Measurements from ENCODE around the gene RASAL2.
"Not testable (repeated sequence)": the region's sequence is repeated elsewhere in the genome, so short reads cannot be mapped to it uniquely, and the experiment has no call there.

RASAL2 gene

DNA sequence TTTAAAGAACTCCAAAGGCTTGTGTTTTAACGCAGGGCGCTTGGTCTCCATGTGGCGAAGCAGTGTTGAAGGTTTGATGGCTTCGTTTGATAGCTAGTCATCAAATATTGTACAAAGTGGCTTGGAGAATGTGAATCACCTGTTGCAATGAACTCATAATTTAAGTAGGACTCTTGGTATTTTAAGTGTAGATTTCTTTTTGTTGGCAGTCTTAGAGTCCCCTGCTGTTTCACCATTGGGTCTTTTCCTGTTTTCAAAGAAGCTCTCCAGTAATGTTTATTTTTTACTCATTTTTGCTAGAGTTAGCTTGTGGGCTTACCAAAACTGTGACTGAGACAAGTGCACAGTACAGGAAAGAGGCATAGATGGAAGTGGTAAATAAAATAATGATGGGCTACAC is 26.2 kb downstream of the RASAL2 start:
- Histone ChIP-seq H3K4me1 (ENCODE audit: control insufficient read depth, insufficient read depth, low read length) (peaks cover 16% of the 10 kb centered on the region), H3K9me3 (ENCODE audit: control insufficient read depth, insufficient read depth, low read length) (no peaks in the 10 kb centered on the region), H3K27me3 (ENCODE audit: control insufficient read depth, insufficient read depth, low read length) (no peaks in the 10 kb centered on the region), H3K36me3 (ENCODE audit: control insufficient read depth, insufficient read depth, low read length) (no peaks in the 10 kb centered on the region), H3K9ac (ENCODE audit: low read depth, low read length) (no peak overlapping the region), H3K27ac (ENCODE audit: low read depth, low read length) (no peak overlapping the region), H3K4me3 (ENCODE audit: low read depth, low read length) (no peak overlapping the region)

DNA sequence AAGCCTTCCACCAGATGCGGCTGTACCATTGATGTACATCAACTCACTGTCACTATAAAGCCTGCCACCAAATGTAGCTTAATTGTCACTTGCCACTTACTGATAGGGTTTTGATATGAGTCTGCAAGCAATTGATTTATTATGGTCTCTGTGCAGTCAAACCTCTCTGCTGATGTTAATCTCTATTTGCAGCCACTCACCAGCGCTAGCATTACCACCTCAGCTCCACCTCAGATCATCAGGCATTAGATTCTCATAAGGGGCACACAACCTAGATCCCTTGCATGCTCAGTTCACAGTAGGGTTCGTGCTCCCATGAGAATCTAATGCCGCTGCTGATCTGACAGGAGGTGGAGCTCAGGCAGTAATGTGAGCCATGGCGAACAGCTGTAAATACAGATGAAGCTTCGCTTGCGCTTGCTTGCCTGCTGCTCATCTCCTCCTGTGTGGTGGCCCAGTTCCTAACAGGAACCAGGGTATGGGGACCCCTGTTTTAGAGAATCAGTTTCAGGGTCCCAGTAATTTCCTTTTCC is 26.7 kb downstream of the RASAL2 start:
- not testable (repeated sequence) for H3K9ac ChIP-seq (ENCODE audit: low read depth, low read length); H3K27me3 ChIP-seq (ENCODE audit: control insufficient read depth, insufficient read depth, low read length)
- peaks cover 16% of the 10 kb centered on the region for H3K4me1 ChIP-seq (ENCODE audit: control insufficient read depth, insufficient read depth, low read length)

DNA sequence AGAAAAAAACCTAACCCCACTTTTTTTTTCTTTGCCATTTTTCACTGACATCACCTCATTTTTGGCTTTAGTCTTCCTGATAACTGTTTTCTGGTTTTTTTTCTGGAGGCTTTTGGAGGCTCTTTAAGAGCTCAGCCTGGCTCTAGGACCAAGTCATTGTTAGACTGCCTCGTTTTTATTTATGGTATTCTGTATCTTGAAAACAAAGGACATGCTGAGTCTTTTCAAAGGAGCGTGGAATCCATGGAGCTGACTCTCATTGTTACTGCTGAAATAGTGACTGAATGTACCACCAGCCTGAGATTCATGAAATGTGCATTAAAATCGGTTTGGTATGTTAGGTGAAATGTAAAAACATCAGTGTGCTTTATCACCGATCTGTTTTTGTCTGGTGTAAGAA is 28.0 kb downstream of the RASAL2 start:
- H3K9ac ChIP-seq (ENCODE audit: low read depth, low read length) = no peak overlapping the region
- H3K27me3 ChIP-seq (ENCODE audit: control insufficient read depth, insufficient read depth, low read length) = no peaks in the 10 kb centered on the region
- peaks cover 16% of the 10 kb centered on the region for H3K4me1 ChIP-seq (ENCODE audit: control insufficient read depth, insufficient read depth, low read length)
- no peaks in the 10 kb centered on the region for H3K9me3 ChIP-seq (ENCODE audit: control insufficient read depth, insufficient read depth, low read length)
- peak overlapping the region; percentile 1 for H3K27ac ChIP-seq (ENCODE audit: low read depth, low read length)
- H3K36me3 ChIP-seq (ENCODE audit: control insufficient read depth, insufficient read depth, low read length) = no peaks in the 10 kb centered on the region
- H3K4me3 ChIP-seq (ENCODE audit: low read depth, low read length) = no peak overlapping the region

More for the DNA sequence above, 26.7 kb downstream of the RASAL2 start:
- not testable (repeated sequence) for H3K9me3 ChIP-seq (ENCODE audit: control insufficient read depth, insufficient read depth, low read length); H3K36me3 ChIP-seq (ENCODE audit: control insufficient read depth, insufficient read depth, low read length); H3K27ac ChIP-seq (ENCODE audit: low read depth, low read length); H3K4me3 ChIP-seq (ENCODE audit: low read depth, low read length)

DNA sequence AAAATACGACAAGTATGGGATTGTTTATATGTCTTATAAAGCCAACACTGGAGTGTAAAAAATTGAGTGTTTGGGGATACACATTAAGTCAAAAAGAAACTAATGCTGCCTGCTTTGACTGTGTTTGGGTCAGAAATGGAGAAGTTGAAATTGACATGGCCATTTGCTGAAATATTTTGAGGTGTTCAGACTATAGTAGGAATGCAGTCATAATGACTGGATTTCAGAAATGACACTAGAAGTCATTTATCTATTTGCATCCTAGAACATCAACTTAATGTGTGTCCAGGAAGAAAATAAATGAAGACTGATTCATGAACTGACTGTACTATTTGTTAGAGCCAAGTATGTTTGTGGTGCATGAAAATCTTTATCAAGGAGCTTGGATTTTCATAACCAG is 28.4 kb downstream of the RASAL2 start:
- Histone ChIP-seq H3K9ac (ENCODE audit: low read depth, low read length) (no peak overlapping the region), H3K36me3 (ENCODE audit: control insufficient read depth, insufficient read depth, low read length) (no peaks in the 10 kb centered on the region), H3K4me3 (ENCODE audit: low read depth, low read length) (no peak overlapping the region), H3K9me3 (ENCODE audit: control insufficient read depth, insufficient read depth, low read length) (no peaks in the 10 kb centered on the region), H3K4me1 (ENCODE audit: control insufficient read depth, insufficient read depth, low read length) (peaks cover 16% of the 10 kb centered on the region), H3K27ac (ENCODE audit: low read depth, low read length) (peak overlapping the region; percentile 1), H3K27me3 (ENCODE audit: control insufficient read depth, insufficient read depth, low read length) (no peaks in the 10 kb centered on the region)

DNA sequence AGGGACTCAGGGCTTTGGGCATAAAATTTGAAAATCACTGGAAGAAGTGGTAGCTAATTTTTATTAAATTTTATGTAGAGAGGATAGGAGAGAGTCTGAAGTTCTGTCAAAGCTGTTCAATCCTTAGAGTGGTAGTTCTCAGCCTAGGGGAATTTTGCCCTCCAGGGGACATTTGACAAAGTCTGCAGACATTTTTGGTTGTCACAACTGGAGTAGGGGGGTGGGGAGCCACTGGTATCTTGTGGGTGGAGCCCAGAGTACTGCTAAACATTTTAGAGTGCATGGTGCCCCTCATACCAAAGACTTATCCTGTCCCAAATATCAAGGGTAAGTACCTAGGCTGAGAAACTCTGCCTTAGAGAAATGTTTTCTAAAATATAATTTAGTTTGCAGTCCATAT is 30.2 kb downstream of the RASAL2 start:
- peaks cover 16% of the 10 kb centered on the region for H3K4me1 ChIP-seq (ENCODE audit: control insufficient read depth, insufficient read depth, low read length)
- H3K4me3 ChIP-seq (ENCODE audit: low read depth, low read length) = no peak overlapping the region
- no peaks in the 10 kb centered on the region for H3K9me3 ChIP-seq (ENCODE audit: control insufficient read depth, insufficient read depth, low read length)
- H3K36me3 ChIP-seq (ENCODE audit: control insufficient read depth, insufficient read depth, low read length) = no peaks in the 10 kb centered on the region
- no peaks in the 10 kb centered on the region for H3K27me3 ChIP-seq (ENCODE audit: control insufficient read depth, insufficient read depth, low read length)
- H3K27ac ChIP-seq (ENCODE audit: low read depth, low read length) = no peak overlapping the region
- no peak overlapping the region for H3K9ac ChIP-seq (ENCODE audit: low read depth, low read length)

DNA sequence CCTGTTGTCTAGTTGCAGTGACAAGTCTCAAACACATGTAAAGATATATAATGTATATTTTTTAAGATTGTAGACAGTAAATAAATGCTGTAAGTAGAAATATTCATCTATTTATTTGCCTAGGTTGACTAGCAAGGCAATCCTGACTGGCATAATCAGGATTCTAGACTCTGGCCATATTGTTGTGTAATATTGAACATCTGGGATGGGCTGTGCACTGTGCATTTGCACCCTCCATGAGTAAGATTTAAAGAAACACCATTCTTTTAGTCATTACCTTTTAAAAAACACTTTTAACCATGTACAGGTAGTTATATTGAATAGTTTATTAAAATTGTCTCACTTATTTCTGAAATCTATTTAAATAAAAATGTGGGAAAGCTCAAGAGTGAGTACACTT is 32.4 kb downstream of the RASAL2 start:
- no peak overlapping the region for H3K9ac ChIP-seq (ENCODE audit: low read depth, low read length)
- H3K27me3 ChIP-seq (ENCODE audit: control insufficient read depth, insufficient read depth, low read length) = no peaks in the 10 kb centered on the region
- no peak overlapping the region for H3K27ac ChIP-seq (ENCODE audit: low read depth, low read length)
- H3K36me3 ChIP-seq (ENCODE audit: control insufficient read depth, insufficient read depth, low read length) = no peaks in the 10 kb centered on the region
- H3K4me1 ChIP-seq (ENCODE audit: control insufficient read depth, insufficient read depth, low read length) = peaks cover 16% of the 10 kb centered on the region
- no peaks in the 10 kb centered on the region for H3K9me3 ChIP-seq (ENCODE audit: control insufficient read depth, insufficient read depth, low read length)
- H3K4me3 ChIP-seq (ENCODE audit: low read depth, low read length) = no peak overlapping the region

DNA sequence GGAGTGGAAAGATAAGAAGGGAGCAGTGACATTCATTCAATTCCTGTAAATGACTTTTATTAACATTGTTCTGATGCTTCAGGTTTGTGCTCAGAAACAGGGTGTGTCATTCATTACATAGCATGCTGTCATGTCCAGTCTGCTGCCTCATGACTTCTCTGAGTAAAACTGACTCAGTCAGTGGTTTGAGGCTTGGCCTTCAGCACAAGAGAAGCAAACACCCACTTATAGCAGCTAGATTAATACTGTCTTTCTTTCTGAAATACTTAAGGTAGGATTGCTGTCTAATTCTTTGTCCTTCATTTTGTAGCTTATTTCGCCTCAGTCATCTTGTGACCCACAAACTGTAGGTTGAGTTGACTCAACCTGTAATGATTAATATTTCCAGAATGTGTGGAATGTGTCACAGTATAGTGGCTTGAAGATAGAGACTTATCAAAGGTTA is 32.9 kb downstream of the RASAL2 start:
- no peak overlapping the region for H3K4me3 ChIP-seq (ENCODE audit: low read depth, low read length)
- H3K9me3 ChIP-seq (ENCODE audit: control insufficient read depth, insufficient read depth, low read length) = no peaks in the 10 kb centered on the region
- H3K27me3 ChIP-seq (ENCODE audit: control insufficient read depth, insufficient read depth, low read length) = no peaks in the 10 kb centered on the region
- H3K9ac ChIP-seq (ENCODE audit: low read depth, low read length) = no peak overlapping the region
- H3K27ac ChIP-seq (ENCODE audit: low read depth, low read length) = peak overlapping the region; percentile 17
- no peaks in the 10 kb centered on the region for H3K36me3 ChIP-seq (ENCODE audit: control insufficient read depth, insufficient read depth, low read length)
- H3K4me1 ChIP-seq (ENCODE audit: control insufficient read depth, insufficient read depth, low read length) = peaks cover 12% of the 10 kb centered on the region

DNA sequence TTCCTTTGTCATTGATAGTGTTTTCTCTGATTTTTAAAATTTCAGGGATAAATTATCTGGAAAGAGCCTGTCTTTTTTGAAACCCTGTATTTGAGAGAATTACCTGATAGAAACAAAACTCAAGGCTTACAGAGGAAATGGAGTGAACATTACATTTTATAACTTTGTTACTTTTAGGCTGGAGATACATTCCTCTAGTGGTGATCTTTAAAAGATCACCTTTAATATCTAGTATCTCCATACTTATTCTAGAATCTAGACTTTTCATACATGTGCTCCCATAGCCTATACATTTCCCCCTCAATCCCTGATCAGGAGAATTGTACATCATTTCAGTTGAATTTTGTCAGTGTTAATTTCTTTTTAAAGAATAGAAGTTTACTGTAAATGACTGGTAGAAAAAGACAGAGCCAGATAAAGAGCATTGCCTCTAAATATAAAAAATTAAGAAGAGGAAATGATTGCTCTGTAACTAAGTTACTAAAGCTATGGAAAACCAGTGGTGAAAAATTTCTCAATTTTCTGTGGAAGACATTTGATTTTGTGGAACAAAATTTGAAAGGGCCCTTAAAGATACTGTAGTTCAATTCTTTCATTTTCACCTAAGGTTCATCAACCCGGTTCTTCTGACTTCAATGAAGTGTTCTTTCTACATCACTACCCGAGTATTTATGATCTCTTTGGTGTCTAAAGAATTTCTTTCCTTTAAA is 33.7 kb downstream of the RASAL2 start:
- Histone ChIP-seq H3K9me3 (ENCODE audit: control insufficient read depth, insufficient read depth, low read length) (no peaks in the 10 kb centered on the region), H3K4me1 (ENCODE audit: control insufficient read depth, insufficient read depth, low read length) (0 out of 2 replicates have a peak, but pooled peaks cover 4% of the 10 kb centered on the region), H3K27ac (ENCODE audit: low read depth, low read length) (no peak overlapping the region), H3K4me3 (ENCODE audit: low read depth, low read length) (no peak overlapping the region), H3K9ac (ENCODE audit: low read depth, low read length) (no peak overlapping the region), H3K27me3 (ENCODE audit: control insufficient read depth, insufficient read depth, low read length) (no peaks in the 10 kb centered on the region), H3K36me3 (ENCODE audit: control insufficient read depth, insufficient read depth, low read length) (no peaks in the 10 kb centered on the region)

DNA sequence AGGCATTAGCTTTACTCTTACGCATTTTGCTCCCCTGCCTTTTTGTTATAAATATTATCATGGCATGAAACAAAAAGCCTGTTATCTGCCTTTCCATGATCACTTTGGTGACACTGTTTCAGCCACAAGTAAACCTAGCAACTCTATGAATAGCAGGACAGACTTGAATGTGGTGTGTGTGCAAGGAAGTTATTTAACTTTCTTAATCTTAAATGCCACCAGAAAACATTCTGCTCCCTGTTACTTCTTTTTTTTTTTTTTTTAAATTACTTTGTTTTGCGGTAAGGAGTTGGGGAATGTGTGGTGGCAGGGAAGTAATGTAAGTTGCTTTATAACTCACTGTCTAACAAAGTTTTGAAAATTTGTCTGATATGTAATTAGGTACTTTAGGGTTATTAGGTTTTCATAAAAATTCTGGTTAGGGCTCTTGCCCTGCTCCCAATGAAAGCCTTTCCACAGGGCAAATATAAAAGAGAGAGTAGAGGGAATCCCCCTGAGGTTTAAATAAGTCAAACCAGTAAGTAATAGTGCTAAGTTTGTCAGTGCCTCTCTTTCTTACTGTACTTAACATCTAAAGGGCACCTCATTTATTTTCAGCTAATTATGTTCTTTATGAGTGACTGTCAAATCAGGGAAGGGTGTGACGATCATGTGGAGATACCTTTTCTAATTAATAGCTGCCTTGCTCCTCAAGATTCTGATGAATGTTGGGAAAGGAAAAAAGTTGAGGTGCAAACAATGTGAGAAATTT is 39.5 kb downstream of the RASAL2 start:
- H3K9ac ChIP-seq (ENCODE audit: low read depth, low read length) = no peak overlapping the region
- H3K4me1 ChIP-seq (ENCODE audit: control insufficient read depth, insufficient read depth, low read length) = peaks cover 16% of the 10 kb centered on the region; the same call in 1 of the 2 replicates
- H3K27ac ChIP-seq (ENCODE audit: low read depth, low read length) = no peak overlapping the region
- H3K4me3 ChIP-seq (ENCODE audit: low read depth, low read length) = no peak overlapping the region
- no peaks in the 10 kb centered on the region for H3K27me3 ChIP-seq (ENCODE audit: control insufficient read depth, insufficient read depth, low read length)
- no peaks in the 10 kb centered on the region for H3K9me3 ChIP-seq (ENCODE audit: control insufficient read depth, insufficient read depth, low read length)
- H3K36me3 ChIP-seq (ENCODE audit: control insufficient read depth, insufficient read depth, low read length) = no peaks in the 10 kb centered on the region

DNA sequence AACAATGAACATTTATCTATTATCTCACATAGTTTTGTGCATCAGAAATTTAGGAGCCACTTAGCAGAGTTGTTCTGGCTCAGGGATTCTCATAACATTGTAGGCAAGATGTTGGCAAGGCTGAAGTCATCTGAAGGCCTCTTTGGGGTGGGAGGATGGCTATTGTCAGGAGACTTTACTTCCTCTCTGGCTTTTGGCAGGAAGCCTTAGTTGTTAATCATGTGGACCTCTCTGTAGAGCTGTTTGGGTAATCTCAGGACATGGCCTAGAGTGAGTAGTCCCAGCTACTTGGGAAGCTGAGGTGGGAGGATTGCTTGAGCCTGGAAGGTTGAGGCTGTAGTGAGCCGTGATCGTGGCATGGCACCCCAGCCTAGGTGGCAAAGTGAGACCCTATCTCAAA is 40.2 kb downstream of the RASAL2 start:
- Histone ChIP-seq H3K27ac (ENCODE audit: low read depth, low read length) (no peak overlapping the region), H3K4me3 (ENCODE audit: low read depth, low read length) (no peak overlapping the region), H3K4me1 (ENCODE audit: control insufficient read depth, insufficient read depth, low read length) (peaks cover 16% of the 10 kb centered on the region; the same call in 1 of the 2 replicates), H3K9me3 (ENCODE audit: control insufficient read depth, insufficient read depth, low read length) (no peaks in the 10 kb centered on the region), H3K27me3 (ENCODE audit: control insufficient read depth, insufficient read depth, low read length) (no peaks in the 10 kb centered on the region), H3K9ac (ENCODE audit: low read depth, low read length) (no peak overlapping the region), H3K36me3 (ENCODE audit: control insufficient read depth, insufficient read depth, low read length) (no peaks in the 10 kb centered on the region)

DNA sequence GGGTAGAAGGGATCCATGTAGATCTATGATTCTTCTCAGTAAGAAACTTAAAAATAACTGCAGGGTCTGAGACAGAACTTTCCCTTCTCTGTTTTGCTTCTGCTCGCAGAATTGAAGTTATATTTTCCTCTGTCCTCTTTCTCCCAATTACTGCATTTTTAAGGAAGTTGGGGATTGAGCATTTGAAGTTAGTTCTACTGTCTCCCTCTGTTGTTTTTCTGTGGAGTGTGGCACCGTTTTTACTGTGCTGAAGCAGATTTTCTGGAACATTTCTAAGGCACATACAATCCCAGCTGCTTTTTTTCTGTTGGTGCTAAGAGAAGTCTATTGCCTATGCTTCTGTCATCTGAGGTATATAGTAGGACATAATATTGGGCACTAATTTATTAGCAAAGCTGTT is 43.3 kb downstream of the RASAL2 start:
- H3K4me3 ChIP-seq (ENCODE audit: low read depth, low read length) = no peak overlapping the region
- no peaks in the 10 kb centered on the region for H3K27me3 ChIP-seq (ENCODE audit: control insufficient read depth, insufficient read depth, low read length)
- H3K9me3 ChIP-seq (ENCODE audit: control insufficient read depth, insufficient read depth, low read length) = no peaks in the 10 kb centered on the region
- no peak overlapping the region for H3K27ac ChIP-seq (ENCODE audit: low read depth, low read length)
- peaks cover 16% of the 10 kb centered on the region; the same call in 1 of the 2 replicates for H3K4me1 ChIP-seq (ENCODE audit: control insufficient read depth, insufficient read depth, low read length)
- no peaks in the 10 kb centered on the region for H3K36me3 ChIP-seq (ENCODE audit: control insufficient read depth, insufficient read depth, low read length)
- no peak overlapping the region for H3K9ac ChIP-seq (ENCODE audit: low read depth, low read length)
